ENCODE data around the gene RIPK1. TPM values are rescaled to one million over a fixed set of nuclear protein-coding genes. Genes with fewer than 3 reads are reported as not detected.

RIPK1 gene
- total RNA-seq, 1 experiment from 2014 or later: 14.5 TPM

GRCh38 chr6:3163248-3163594 is 94.9 kb downstream of the RIPK1 start:
- H3K4me3 ChIP-seq (ENCODE audit: low read length): peak overlapping the region; percentile 74
- H3K9ac ChIP-seq (ENCODE audit: low read length): peak overlapping the region; percentile 79
- ATAC-seq (no peak), DNase-seq (no peak)
- peak overlapping the region; percentile 79 for H2AFZ ChIP-seq (ENCODE audit: low read length)
- intact Hi-C loops (cut with micrococcal nuclease): loop anchor here (2.0 kb wide), 1 partner anchor 88 kb away; no protein-coding TSS in a partner anchor
- peaks cover 27% of the 10 kb centered on the region for H3K4me1 ChIP-seq (ENCODE audit: insufficient read depth, low read length)
- H3K4me2 ChIP-seq (ENCODE audit: low read length): peak overlapping the region; percentile 86
- CTCF ChIA-PET: interaction anchor here (1.9 kb wide), 2 partner anchors 46 to 88 kb away, joined by 7 to 10 read pairs; no protein-coding TSS in a partner anchor
- H3K27me3 ChIP-seq (ENCODE audit: low read length): no peaks in the 10 kb centered on the region
- TF ChIP-seq CTCF (conservative IDR thresholded peaks at IDR 0.05; ENCODE audit: low read depth, low read length): 0 out of 2 replicates have a peak, but pooled peaks have one; percentile 11
- no peak for TF ChIP-seq EZH2 (IDR thresholded peaks at IDR 0.05; ENCODE audit: low read length, unreplicated experiment)
- H4K20me1 ChIP-seq (ENCODE audit: low read length): no peaks in the 10 kb centered on the region
- H3K36me3 ChIP-seq (ENCODE audit: low read depth, low read length): no peaks in the 10 kb centered on the region
- H3K9me3 ChIP-seq (ENCODE audit: low read length): no peaks in the 10 kb centered on the region
- no peaks in the 10 kb centered on the region for H3K9me2 ChIP-seq (replicated peaks; ENCODE audit: low read length)
- no peak overlapping the region for H3K27ac ChIP-seq (ENCODE audit: low read length)
- no TSS peak for BruUV-seq (replicated peaks)
- POLR2A ChIA-PET (ENCODE audit: unreplicated experiment): interaction anchor here (1.7 kb wide), 1 partner anchor 46 kb away, joined by 9 read pairs; no protein-coding TSS in a partner anchor
- H3K79me2 ChIP-seq (ENCODE audit: low read length): no peaks in the 10 kb centered on the region
- no peaks in the 10 kb centered on the region for H3F3A ChIP-seq (ENCODE audit: low read length, unreplicated experiment)

GRCh38 chr6:3164388-3164787 is 96.1 kb downstream of the RIPK1 start:
- no peak for DNase-seq
- POLR2A ChIA-PET (ENCODE audit: unreplicated experiment): no interaction called here
- peaks cover 26% of the 10 kb centered on the region for H3K4me1 ChIP-seq (ENCODE audit: insufficient read depth, low read length)
- TF ChIP-seq CTCF (conservative IDR thresholded peaks at IDR 0.05; ENCODE audit: low read depth, low read length): no peak
- TF ChIP-seq EZH2 (IDR thresholded peaks at IDR 0.05; ENCODE audit: low read length, unreplicated experiment): no peak
- intact Hi-C loops (cut with micrococcal nuclease): no loop called here
- BruUV-seq (replicated peaks): no TSS peak
- no peak overlapping the region for H3K9ac ChIP-seq (ENCODE audit: low read length)
- CTCF ChIA-PET: no interaction called here
- H3K9me2 ChIP-seq (replicated peaks; ENCODE audit: low read length): no peaks in the 10 kb centered on the region
- H3K4me3 ChIP-seq (ENCODE audit: low read length): no peak overlapping the region
- no peaks in the 10 kb centered on the region for H4K20me1 ChIP-seq (ENCODE audit: low read length)
- H2AFZ ChIP-seq (ENCODE audit: low read length): no peak overlapping the region
- ATAC-seq: no peak
- H3K4me2 ChIP-seq (ENCODE audit: low read length): no peak overlapping the region
- no peaks in the 10 kb centered on the region for H3F3A ChIP-seq (ENCODE audit: low read length, unreplicated experiment)
- H3K79me2 ChIP-seq (ENCODE audit: low read length): no peaks in the 10 kb centered on the region
- no peaks in the 10 kb centered on the region for H3K27me3 ChIP-seq (ENCODE audit: low read length)
- no peaks in the 10 kb centered on the region for H3K36me3 ChIP-seq (ENCODE audit: low read depth, low read length)
- no peaks in the 10 kb centered on the region for H3K9me3 ChIP-seq (ENCODE audit: low read length)
- H3K27ac ChIP-seq (ENCODE audit: low read length): no peak overlapping the region

Other genes with a start within 250 kb of the RIPK1 start
- gene SERPINB1, start 226.6 kb upstream of the RIPK1 start, total RNA-seq (2014; rRNA removed): 78.7 and 133 TPM in 2 replicates
- gene SERPINB9, start 165.2 kb upstream of the RIPK1 start, total RNA-seq (2014; rRNA removed): 0.26 and 0.92 TPM in 2 replicates
- 119 and 140 TPM in 2 replicates for gene SERPINB6, start 96.9 kb upstream of the RIPK1 start, total RNA-seq (2014; rRNA removed)
- gene NQO2, start 68.6 kb upstream of the RIPK1 start, total RNA-seq (2014; rRNA removed): 21.5 and 26.8 TPM in 2 replicates
- 15.7 and 15.8 TPM in 2 replicates for gene BPHL, start 50.2 kb downstream of the RIPK1 start, total RNA-seq (2014; rRNA removed)
- gene TUBB2A, start 89.0 kb downstream of the RIPK1 start, total RNA-seq (2014; rRNA removed): 66.8 and 70.2 TPM in 2 replicates
- 5.1 and 6.5 TPM in 2 replicates for gene TUBB2B, start 159.2 kb downstream of the RIPK1 start, total RNA-seq (2014; rRNA removed)
- gene PSMG4, start 190.5 kb downstream of the RIPK1 start, total RNA-seq (2014; rRNA removed): 51.9 and 63.3 TPM in 2 replicates

Measured in PC-3 (cell line).